HG03571 (cell line): Measurements from ENCODE around the gene ZNF366.

ENCODE experiments used
- ATAC-seq: cut with Tn5 transposase; IDR thresholded peaks from one replicate; pipeline ENCODE4 v1.9.1; 2021; ENCODE audit not compliant: unreplicated experiment

The ZNF366 gene

GRCh38 chr5:72441862-72442540 is 65.2 kb downstream of the ZNF366 start:
- no peak for ATAC-seq

- no peak for ATAC-seq
Observed at GRCh38 chr5:72441094-72441723, 66.0 kb downstream of the ZNF366 start.

DNA sequence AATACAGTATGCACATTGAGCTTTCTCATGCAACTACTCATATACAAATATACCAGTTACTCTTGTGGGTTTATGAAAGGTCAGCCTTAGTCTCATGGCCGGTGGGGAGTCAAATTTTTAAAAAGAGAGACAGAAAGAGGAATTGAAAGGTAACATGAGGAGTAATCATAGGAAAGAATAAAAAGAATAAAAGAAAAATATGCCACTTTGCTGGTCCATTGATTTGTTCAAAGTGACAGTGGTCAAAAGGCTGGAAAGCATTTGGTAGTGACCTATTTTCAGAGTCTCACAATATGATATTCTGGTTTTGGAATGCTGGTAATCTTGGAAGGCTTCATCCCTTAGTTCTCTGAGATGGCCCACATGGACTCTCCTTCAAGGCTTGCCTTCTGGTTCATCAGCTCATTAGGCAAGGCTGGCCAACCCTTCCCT is 67.0 kb downstream of the ZNF366 start:
- peak; percentile 73 for ATAC-seq

- ATAC-seq = no peak
Observed at GRCh38 chr5:72439192-72439591, 68.0 kb downstream of the ZNF366 start.

DNA sequence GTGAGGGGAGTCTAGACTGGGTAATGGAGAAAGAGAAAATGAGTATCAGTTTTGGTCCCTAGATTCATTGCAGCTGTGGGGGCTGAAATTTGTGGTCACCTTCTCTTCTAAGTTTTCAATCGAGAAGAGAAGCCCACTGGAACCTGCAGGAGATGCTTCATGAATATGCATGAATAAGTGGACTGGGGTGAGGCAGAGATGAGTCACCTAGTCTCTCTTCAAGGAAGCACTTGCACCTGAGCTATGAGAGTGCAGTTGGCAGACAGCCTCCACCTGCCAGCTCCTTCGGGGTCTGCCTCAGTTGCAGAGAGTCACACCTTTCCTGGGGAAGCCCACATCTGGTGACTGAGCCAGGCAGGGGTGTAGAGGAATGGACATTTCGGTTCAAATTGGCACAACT is 69.1 kb downstream of the ZNF366 start:
- no peak for ATAC-seq

DNA sequence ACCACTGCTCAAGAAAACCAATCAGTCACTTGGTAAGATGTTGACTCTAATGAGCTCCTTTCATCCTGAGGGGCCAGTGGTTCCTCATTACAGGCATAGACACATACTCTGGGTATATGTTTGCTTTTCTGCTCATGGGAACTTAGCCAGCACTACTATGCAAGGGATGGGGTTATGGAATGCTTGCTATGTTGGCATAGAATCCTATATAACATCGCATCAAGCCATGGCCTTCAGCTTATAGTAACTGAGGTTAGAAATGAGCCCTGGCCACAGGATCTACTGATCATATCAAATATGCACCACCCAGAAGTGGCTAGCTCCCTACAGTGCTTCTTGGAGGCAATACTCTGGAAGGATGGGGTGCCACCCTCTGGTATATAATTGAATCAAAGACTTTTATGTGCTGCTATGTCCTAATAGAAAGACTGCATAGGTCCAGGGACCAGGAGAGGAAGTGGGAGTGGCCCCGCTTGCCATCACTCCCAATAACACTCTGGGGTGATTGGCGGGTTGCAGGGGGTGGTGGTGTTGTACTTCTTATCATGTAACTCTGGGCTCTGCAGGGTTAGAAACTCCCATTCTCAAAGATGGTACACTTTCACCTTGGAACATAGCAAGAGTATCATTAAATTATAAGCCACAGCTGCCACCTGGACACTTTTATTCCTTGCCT is 70.3 kb downstream of the ZNF366 start:
- no peak for ATAC-seq

GRCh38 chr5:72434781-72435437 is 72.3 kb downstream of the ZNF366 start:
- ATAC-seq = no peak

DNA sequence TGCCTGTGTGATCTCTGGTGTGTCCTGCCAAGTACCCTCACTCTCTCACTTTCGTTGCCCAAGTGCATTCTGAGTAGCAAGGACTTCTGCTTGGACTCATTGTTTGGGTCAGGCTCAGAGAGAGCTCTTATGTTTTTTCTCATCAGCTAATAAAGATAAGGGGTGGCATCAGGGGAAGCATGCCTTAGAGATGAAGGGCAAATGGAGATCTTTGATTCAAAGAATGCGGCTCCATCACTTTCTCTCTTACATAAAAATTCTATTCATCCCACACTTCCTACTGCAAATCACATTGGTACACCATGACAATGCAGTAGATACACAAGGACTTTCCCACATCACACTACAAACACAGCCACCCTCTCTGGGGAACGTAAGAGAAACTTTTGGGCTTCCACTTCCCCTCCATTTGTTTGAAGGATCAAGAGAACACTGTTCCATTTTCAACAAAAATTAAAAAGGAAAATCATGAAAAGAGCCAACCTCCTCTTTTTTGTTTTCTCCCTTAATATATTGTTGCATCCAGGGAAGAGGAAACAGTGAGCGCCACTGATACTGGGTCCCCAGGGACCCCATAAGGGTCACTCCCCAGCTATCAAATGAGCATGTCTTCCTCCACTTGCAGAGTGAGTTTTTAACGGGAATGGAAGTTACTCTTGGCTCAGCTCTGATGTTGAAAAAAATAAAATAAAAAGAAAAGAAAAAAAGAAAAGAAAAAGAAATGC is 73.0 kb downstream of the ZNF366 start:
- no peak for ATAC-seq

DNA sequence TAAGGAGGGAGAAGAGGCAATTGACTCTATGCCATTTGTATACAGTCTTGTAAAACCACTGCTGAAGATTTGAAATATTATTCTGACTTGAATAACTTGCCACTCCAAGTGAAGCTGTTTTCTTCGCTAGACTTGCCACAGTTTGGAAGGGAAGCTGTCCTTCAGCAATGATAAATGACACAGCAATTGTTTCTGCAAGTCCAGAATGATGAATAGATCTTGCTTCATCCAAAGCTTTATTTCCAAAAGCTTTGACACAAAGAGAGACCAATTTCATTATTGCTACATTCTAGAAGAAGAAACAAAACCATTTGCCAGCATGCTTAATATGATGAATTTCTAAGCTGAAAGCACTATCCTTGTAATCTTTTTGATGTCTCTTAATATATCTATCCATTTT is 73.7 kb downstream of the ZNF366 start:
- no peak for ATAC-seq

GRCh38 chr5:72428669-72429068 is 78.5 kb downstream of the ZNF366 start:
- ATAC-seq = no peak

- no peak for ATAC-seq
Observed at GRCh38 chr5:72427488-72428437, 79.4 kb downstream of the ZNF366 start.

DNA sequence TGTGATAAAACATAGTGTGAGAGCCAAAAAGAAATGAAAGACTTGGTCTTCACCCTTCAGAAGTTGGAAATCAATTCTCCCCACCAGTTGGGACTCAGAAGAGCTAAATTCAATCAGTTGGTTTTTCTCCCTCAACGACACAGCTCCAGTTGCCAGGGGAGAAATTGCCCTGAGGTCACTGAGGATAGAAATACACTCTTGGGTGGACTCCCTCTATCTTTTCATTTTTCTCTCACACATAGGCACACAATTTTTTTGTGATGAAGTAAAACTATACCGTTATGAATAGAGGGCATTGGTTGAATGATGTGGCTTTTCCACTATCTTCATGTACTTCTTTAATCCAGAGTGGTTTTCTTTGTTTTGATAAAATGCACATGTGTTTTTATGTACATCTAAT is 80.2 kb downstream of the ZNF366 start:
- ATAC-seq = no peak

DNA sequence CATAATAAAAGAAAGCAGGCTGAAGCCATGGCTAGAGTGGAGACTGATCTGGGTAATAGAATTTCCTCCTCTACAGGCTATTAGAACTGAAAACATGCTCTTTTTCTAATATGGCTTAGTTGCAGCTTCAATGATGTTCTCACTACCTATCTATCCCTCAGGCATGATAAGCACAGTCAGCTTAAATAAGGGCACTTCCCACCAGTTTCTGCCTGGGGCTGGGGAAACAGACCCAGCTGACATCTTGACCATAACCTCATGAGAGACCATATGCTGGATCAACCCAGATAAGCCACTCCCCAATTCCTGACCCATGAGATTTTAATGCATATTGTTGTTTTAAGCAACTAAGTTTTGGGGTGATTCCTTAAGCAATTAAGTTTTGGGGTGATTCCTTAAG is 81.2 kb downstream of the ZNF366 start:
- no peak for ATAC-seq

DNA sequence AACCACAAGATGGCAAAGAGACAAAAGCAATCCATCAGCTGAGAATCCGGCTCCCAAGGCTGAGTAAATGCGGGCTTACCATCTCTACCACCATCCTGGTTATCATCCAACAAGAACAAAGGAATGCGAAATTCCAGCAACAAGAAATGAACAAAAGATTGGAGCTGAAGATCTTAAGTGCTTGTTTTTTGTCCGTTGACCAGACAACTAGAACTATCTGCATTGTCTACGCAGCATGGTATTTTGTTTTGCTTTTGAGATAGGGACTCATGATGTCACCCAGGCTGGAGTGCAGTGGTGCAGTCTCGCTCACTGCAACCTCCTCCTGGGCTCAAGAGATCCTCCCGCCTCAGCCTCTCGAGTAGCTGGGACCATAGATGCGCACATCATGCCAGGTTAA is 88.9 kb downstream of the ZNF366 start:
- ATAC-seq = no peak

DNA sequence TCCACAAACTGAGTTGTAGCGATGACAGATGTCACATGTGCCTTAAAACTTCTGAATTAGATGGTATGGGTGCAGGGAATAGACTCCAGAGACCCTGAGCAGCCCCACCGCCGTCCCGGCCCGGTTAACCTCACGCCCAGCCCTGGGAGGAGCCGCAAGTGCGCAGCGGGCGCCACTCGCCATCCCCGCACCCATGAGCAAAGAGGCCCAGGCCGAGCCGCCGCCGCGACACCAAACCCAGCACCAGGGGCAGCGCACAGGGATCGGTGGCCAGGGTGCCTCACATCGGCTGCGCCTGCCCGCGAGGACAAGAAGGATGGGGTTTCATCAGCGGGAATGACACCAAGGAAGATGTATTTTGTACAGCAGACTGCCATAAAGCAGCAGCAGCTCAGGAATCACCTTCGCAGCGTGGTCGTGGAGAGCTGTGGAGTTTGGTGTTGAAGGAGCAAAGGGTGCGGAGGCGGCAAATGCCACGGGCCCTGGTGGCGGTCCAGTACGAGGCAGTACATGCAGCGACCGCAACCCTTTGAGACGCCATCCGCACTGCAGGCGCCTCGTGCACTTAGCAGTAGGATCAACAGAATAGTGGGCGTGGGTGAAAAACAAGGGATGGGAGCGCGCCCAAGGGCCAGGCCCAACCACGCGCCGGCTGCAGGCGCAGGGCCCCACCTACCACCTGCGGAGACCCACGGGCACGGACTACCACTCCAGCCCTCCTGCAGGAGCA is 89.7 kb downstream of the ZNF366 start:
- ATAC-seq = no peak

DNA sequence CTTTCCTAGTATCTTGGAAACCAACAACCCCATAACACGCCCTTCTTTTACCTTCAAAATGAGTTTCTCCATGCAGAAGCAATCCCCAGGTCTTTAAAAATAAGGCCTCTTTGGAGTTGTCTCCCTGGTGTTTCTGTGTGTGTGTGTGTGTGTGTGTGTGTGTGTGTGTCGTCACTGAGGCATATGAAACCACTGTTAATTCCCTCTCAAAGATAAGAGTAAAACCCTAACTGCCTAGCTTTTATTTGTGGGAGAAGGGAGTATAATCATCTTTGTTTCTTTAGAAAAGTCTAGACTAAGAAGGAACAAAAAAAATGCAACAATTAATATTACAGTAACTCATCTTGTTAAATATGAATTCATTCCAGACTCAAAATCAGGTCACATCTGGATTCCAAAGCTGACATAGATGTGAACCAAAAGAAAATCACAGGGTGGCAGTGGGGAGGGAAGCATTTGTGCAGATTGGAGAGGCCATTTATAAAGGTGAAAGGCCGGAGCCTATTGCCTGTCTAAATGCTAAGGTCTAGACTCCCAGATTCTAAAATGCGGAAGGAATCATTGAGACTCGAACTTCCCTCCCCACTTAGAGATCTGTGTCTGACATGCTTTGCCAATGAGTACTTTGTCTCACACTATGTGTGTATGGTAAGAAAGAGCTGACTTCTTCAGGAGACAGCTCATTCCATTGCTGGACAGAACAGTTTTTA is 91.4 kb downstream of the ZNF366 start:
- no peak for ATAC-seq

GRCh38 chr5:72412283-72413055 is 94.7 kb downstream of the ZNF366 start:
- ATAC-seq = no peak

DNA sequence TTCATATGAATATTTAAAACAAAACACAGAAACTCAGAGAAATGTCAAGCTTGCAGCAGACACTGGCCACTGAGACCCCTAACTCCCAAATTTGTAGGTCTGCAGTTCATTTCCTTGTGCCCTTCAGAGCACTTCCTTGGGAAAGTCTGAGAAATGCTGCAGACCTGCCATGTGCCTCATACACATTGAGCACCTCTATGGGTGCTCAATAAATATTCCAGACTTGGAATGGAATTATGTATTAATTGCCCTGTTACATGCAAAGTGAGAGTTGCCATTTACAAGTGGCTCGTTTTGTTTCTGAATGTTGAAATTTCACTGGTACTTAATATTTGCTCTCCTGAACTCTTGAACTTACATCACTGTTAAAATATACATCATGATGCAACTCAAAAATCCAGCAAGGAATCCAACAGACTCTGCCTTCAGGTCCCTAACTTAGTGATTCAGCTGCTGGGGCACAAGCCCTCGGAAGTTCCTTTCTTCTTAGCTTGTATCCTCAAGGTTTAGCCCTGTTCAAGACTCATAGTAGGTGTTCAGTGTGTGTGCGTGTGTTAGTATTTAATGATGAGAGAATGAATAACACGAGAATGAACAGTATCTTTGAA is 96.4 kb downstream of the ZNF366 start:
- no peak for ATAC-seq
